Superior temporal gyrus (tissue), 1 donor: ENCODE results near the gene DFFA.
"Not testable (repeated sequence)": the region's sequence is repeated elsewhere in the genome, so short reads cannot be mapped to it uniquely, and the experiment has no call there.

Source experiments
- DNase-seq: peaks from one replicate; pipeline ENCODE4 v3.0.0-alpha.2; 2016; ENCODE audit errors: extremely low spot score

DFFA gene

DNA sequence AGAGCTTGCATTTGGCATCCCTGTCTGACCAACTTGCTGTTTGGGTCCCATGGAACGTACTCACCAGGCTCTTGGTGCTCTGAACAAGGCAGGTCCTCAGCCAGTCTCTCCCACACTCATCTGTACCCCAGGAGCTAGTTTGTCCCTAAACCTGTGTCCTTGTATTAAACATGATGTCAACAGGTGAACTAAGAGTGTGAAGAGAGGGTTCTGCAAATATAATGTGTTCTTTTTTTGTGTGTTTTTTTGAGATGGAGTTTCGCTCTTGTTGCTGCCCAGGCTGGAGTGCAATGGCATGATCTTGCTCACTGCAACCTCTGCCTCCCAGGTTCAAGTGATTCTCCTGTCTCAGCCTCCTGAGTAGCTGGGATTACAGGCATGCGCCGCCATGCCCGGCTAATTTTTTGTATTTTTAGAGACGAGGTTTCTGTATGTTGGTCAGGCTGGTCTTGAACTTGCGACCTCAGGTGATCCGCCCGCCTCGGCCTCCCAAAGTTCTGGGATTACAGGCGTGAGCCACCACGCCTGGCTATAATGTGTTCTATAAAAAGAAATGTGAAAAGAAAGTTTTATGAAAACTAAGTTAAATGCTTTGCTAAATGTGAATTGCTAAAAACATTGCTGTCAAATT, 33.8 kb upstream of the DFFA start:
- DNase-seq: not testable (repeated sequence)

DNA sequence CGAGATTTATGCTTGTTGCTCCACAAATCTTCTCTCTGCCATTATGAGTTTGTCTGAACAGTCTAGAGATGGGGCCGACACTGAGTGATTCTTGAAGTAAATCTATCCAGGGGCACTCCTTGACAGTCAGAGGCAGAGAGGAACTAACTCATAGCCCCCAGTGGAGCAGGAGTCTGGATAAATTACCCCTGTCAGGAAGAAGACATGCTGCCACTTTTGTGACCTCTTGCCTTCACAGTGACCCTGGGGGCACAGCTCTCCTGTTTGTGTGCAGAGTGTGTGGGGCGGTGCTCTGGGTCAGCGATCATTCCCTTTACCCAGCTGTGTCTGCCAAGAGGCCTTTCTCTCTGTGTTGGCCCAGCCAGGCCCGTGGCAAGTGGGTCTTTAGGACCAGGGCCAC, 31.9 kb upstream of the DFFA start:
- no peak for DNase-seq

DNA sequence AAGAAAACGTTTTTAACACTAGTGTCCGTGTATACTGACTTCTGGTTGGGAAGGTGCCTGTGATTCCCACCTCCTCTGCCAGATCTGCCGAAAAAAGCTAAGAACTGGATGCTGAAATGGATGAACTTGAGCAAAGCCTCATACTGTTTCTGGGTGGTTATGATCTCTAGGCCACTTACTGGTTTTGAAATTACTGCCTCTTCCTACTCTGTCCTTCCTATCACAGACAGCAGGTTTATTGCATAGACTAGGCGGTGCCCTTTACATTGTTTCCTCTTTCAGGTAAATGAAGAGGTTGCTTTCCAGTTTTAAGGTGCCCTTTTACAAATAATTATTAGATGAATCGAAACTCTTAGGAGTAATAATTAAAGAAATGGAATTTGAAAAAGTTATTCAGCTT, 29.9 kb upstream of the DFFA start:
- DNase-seq: no peak

DNA sequence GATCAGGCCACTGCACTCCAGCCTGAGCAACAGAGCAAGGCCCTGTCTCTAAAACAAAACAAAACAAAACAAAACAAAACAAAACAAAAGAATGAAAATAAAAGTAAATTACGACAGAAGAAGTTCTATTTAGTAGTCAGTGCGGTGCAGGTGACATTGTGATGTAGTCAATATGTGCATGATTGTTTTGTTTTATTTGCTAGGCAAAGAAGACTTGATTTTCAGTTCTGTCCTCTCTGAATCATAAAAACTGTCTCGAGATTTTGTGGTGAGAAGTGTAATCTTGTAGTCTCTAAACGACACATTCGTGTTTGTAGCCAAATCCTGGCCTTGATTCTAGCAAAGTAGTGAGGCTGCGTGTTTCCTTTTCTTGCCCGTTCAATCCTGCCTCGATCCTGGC, 25.9 kb upstream of the DFFA start:
- no peak for DNase-seq

DNA sequence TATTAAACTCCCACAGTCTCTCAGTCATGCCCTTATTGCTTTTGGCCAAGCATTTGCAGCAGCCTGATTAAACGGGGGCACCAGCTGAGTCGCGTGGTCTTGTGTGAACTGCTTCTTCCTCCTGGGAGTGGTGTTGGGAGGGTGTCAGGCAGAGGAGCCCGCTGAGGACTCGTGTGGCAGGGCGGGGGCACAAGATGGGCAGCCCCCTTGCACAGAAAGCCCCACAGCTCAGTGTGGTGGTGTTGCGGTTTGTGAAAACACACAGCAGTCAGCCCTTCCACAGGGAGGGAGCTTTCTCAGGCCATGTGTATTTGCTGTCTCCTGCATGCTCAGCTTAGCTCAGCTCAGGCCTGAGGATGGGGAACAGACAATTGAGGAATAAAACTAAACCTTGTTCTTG, 24.8 kb upstream of the DFFA start:
- no peak for DNase-seq

DNA sequence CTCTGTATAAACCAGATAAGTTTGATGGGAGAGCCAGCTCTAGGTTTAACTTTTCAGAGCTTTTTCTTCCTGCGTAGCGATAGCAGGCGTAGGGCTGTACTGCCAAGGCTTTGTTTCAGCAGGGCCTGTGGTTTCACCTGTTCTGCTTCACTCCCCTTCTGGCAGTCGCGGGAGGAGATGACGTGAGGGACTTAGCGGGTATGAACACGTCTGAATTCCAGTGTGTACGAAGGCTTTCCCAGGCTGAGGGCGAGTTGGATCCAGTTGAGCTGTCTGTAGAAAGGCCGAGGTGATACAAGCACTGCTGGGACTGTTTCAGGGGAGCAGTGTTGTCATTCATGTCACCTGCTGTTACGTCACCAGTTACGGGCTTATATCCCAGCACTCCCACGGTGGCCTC, 23.6 kb upstream of the DFFA start:
- DNase-seq: no peak

DNA sequence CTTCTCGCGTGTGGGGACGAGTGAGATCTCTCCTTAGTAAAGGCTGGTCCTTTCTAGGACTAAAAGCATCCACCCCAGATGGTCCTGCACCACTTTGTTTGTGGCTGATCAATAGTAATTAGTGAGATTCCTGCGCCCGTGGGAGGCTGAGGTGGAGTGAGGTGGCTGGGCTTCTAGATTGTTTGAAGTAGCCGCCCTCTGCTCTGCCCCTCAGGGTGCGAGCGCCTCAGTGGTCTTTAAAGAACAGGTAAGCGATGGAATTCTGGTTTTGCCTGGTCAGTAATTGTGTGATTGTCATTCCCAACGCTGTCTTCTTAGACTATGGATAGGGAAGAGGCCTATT, 23.1 kb upstream of the DFFA start:
- no peak for DNase-seq

DNA sequence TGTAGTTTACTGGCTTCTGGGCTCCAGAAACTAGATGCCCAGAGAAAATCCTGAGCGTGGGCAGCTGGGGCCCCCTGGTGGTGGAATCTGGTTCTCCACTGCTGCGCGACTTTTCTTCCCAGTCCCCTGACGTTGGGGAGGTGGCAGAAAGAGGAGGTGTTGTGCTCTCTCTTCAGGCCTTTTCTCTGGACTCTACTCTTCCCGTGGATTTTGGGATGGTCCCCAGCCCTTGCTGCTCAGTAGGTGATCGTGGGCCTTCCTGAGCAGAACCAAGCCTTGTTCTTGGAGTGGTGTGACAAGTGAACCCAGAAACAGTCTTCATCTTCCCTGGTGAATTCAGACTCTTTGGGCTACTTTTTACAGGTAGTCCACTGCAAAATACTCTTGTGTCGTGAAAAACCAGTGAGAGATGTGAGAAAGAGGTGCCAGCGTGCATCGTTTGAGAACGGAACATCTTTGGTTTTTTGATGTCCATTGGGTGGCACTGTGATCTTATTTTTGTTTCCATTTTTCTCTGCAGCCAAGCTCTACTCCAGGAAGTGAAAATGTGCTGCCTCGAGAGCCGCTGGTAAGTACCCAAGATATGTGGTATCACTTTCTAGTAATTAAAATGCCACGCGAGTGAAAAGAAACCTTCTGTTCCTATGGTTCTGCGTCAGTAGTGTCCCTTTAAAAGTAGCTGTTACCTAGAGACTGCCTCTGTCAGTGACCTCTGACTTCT, 22.6 kb upstream of the DFFA start:
- peak; percentile 95 for DNase-seq

DNA sequence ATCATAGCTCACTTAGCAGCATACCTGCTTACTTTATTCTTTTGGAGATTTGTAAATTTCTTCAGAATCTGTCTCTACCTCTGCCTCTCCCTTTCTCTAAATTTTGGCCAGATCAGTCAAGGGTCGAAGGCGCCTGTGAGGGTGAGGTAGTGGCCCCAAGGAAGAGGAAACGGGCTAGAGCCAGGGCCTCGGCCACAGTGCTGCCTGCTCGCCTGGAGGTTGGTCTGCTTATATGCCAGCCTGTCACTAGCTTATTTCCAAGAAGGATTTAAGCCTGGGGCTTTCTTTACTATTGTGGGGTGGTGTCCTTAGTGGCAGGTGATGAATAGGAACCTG, 22.1 kb upstream of the DFFA start:
- DNase-seq: no peak

DNA sequence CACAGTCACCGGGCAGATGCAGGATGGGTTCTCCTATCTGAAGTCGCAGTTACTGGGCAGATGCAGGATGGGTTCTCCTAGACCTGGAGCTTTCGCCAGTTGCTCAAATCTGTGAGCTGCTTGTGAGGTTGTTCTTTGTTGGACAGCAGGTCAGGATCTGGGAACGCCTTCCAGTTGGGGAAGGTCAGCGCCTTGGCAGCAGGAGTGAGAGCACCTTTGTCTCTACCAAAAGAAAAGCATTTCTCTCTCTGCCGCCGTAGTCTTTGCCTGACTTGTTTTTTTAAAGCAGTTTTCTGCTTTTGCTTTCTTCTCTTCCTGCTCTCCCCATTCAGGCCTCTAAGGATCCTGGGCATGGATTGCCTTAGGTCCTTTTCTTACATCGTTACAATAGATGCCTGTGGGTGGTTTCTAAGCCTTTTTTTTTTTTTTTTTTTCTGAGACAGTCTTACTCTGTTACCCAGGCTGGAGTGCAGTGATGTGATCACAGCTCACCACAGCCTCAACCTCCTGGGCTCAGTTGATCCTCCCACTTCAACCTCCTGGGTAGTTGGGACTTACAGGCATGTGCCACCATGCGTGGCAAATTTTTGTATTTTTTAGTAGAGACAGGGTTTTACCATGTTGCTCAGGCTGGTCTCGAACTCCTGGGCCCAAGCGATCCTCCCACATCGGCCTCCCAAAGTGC, 18.1 kb upstream of the DFFA start:
- no peak for DNase-seq

DNA sequence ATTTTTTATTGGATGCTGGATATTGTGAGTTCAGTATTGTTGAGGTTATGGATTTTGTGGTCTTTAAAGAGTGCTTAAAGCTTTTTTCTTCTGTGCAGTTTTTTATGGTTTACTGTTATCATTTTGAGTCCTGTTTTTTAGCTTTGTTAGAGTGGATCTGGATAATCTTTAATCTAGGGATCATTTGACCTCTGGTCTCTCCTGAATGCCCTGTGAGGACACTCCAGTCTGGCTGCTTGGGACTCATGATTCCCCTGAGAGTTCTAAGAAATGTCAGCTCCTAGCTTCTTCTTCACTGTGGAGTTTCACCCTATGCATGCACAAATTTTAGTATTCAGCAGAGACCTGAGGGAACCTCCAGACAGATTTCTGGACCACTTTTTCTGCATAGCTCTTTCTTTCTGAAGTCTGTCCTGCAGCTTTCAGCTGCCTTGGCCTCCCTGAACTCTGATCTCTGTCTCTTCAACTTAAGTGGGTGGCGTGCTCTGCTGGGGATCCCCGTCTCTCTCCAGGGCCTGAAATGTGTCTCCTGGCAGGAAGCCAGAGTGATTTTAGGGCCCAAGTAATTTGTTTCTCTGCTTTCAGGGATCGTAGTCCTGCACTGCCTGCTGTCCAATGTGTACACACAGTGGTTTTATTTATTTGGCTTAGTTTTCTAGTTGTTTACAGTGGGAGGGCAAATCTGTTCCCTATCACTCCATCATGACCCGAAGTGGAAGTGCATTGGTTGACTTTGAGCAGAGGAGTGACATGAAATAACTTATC, 17.1 kb upstream of the DFFA start:
- DNase-seq: no peak

DNA sequence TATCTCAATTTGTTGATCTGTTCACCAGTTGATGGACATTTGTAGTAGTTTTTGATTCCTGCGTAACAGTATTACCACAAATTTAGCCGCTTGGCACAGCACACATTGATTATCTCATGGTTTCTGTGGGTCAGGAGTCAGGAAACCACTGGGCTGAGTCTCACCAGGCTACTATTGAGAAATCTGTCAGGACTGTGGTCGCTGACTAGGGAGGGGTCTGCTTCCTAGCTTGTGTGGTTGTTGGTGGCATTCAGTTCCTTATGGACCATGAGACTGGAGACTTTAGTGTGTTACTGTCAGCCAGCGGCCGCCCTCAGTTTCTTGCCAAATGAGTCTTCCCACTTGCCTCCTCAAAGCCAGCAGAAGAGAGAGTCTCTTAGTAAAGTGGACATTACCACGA, 12.2 kb upstream of the DFFA start:
- no peak for DNase-seq

DNA sequence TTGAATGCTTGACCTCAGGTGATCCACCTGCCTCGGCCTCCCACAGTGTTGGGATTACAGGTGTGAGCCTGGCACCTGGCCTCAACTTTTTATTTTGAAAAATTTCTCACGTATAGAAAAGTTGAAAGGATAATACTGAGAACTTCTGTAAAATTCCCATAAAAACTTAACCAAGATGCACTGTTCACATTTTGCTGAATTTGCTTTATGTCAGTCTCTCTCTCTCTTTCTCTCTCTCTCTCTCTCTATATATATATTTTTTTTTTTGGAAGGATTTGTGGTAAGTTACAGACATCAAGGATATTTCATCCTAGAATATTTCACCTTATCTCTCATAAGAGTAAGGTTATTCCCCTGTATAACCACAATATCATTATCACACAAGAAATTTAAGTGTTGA, 8.3 kb upstream of the DFFA start:
- no peak for DNase-seq

DNA sequence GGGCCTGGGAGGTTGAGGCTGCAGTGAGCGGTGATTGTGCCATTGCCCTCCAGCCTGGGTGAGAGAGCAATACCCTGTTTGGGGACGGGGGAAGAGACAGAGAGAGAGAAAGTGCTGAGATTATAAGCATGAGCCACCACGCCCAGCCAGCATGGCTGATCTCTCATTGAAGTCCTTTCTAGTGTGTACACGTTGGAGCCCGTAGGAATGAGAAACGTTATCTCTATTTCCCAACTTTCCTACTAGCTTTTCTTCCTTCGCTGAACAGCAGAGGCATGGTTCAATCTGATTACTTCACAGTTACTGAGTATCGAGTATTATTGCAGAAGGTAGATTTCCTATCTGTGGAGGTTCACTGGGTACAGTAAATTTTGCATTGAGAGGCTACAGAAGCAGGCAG, 7.0 kb upstream of the DFFA start:
- no peak for DNase-seq

DNA sequence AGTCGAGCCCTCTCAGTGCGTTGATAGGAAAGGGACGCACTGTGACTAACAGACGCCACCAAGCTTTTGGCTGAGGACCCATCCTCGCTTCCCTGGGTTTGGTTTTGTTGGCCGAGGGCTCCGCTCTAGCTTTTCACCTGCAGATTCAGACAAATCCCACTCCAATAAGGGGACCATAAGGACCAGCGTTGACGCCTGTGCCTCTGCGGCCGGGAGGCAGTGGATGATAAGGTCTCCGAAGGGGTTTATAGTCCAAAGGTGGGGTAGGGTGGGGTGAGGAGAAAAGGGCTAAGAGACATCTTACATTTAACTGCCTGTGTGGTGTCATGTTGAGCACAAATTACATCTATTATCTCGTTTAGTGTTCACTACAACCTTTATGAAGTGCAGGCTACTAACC, 3.2 kb upstream of the DFFA start:
- DNase-seq: no peak

DNA sequence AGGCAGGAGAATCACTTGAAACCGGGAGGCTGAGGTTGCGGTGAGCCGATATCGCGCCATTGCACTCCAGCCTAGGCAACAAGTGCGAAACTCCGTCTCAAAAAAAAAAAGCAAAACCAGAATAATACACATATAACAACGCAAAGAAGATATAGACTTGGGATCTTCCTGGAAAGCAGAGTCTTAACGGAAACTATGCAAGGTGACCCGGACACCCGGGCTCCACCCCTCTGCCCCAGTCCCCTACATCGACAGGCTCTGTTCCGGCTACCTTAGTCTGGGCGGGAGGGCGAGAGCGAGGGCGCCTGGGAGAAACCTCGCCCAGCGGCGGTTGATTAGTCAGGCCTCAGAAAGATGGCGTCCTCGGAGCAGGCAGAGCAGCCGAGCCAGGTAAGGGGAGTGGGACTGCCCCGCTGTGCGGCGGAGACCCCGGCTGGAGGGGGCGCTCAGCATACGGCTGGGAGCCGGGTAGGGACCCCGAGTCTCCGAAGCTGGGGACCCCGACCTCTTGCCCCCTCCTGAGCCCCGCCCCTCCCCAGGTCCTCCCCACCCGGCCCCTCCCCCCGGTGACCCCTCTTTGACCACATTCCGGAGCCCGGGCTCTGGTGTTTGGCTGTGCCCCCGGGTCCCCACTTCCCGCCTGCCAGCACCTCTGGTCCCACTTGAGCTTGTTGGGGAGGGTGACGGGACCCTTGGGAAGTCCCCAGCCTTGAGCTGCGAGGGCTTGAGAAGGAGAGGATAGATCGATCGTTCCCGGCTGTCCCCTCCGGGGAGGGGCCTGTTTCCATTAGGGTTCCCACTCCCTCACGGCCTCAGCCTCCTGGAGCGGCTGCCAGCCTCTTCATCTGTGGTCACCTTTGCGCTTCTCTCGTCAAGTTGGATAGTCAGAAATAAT, 2.5 kb upstream of the DFFA start, which contains the start of gene PEX14:
Gene PEX14 (plus strand): TSS at position 338 of the 895 bp plus-strand sequence. CDS start 17 bp downstream, at position 355.
- DNase-seq: peak; percentile 86

DNA sequence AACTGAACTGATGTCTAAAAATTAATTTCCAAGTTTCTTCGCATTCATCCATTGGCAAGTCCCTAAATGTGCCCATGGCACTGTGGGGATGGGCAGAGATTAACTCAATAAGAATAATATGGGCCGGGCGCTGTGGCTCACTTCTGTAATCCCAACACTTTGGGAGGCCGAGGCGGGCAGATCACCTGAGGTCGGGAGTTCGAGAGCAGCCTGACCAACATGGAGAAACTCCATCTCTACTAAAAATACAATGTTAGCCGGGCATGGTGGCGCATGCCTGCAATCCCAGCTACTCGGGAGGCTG, 1.9 kb upstream of the DFFA start:
- not testable (repeated sequence) for DNase-seq

DNA sequence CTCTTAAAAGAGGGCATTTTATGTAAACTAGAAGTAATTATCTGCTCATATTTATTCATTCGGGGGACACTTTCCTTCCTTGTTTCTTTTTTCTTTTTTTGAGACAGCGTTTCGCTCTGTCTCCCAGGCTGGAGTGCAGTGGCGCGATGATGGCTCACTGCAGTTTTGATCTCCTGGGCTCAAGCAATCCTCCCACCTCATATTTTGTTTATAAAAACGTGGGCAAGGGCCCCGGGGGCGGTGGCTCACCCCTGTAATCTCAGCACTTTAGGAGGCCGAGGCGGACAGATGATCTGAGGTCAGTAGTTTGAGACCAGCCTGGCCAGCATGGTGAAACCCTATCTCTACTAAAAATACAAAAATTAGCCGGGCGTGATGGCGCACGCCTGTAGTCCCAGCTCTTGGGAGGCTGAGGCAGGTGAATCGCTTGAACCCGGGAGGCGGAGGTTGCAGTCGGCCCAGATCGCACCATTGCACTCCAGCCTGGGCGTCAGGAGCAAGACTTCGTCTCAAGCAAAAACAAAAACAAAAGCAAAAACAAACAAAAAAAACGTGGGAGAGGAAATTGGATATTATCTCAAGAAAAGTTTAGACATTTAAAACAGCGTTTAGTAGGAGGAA, 926 bp upstream of the DFFA start:
- DNase-seq: no peak

DNA sequence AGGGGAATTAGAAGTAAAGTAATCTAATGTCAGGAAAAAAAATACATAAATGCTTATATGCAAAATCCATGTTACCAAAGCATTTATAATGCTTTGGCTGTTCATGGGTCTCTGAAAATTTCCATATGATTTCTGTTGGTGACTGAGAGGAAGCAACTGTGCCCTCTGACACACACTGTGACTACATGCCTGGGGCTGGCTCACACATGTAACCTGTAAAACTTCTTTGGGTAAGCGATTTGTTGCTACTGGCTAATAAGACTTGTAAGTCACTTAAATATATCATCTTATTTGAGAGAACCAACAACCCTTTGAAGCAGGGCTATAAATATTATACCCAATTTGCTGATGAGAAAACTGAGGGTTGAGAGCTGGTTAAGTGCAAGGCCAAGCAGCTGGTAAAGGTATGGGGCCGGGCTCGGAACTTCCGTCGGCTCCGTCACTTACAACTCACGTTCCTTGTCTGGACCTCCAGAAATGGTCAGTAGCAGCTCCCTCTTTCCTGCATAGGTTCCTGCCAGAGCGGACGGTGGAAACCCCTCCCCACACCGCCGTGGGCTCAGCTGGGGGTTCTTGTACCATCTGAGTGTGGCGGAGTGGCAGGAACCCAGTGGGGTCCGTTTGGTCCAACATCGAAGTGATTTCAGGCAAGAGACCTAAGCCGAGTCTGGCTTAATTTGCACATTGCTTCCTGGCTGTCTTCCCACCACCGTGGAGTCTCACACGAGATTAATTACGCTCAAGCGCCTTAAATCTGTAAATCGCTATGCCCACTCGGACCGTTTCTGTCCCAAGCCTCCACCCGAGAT, 714 bp downstream of the DFFA start:
- DNase-seq: peak; percentile 17

DNA sequence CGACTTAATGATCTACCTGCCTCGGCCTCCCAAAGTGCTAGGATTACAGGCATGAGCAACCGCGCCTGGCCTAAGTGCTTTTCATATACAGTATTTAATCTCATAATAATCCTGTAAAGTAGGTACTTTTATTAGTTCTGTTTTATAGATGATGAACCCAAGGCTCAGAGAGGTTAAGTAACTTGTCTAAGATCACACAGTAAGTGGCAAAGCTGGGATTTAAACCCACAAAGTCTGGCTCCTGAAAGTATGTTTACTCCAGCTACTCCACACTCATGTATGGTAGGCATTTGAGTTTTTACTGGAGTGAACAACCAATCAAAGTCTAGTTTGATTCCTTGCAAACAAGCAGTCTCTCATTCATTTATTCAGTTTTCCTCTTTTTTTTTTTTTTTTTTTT, 2.3 kb downstream of the DFFA start:
- no peak for DNase-seq
